HG03469 (cell line): Measurements from ENCODE around the gene OR51B2.
"Not testable (repeated sequence)": the region's sequence is repeated elsewhere in the genome, so short reads cannot be mapped to it uniquely, and the experiment has no call there.

Experiments
- ATAC-seq: cut with Tn5 transposase; IDR thresholded peaks from one replicate; pipeline ENCODE4 v1.9.1; 2021; ENCODE audit warnings: mild to moderate bottlenecking, moderate library complexity, moderate number of reproducible peaks; ENCODE audit not compliant: unreplicated experiment

OR51B2 gene

GRCh38 chr11:5313326-5314023, 10.6 kb downstream of the OR51B2 start:
- ATAC-seq, result not testable (repeated sequence)

GRCh38 chr11:5310423-5310822, 13.7 kb downstream of the OR51B2 start:
- no peak for ATAC-seq

DNA sequence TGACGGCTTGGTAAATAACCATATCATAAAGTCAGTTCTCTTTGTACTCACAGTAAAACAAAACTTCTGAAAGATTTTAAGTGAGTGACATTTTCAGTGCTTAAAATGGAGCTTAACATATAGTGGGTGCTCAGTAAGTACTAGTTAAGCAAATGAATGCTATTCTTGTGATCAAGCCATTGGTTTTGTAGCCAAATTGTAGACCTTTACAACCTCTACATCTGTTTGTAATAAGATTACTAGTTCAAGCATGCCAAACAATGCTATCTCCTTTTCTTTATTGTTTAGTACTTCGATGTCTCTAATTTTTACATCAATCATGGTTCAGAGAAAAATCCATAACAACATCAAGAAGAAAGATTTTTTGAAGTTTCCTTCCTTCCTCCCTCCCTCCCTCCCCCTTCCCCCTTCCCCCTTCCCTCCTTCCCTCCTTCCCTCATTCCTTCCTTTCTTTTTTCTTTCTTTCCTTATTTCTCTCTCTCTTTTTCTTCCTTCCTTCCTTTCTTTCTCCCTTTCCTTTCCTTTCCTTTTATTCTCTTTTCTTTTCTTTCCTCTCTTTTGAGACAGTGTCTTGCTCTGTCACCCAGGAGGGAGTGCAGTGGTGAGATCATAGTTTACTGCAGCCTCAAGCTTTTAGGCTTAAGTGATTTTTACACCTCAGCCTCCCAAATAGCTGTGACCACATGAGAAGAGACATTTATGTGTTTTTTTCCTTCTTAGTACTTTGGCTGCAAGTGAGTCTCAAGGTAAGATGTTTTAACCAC, 16.7 kb downstream of the OR51B2 start:
- no peak for ATAC-seq

DNA sequence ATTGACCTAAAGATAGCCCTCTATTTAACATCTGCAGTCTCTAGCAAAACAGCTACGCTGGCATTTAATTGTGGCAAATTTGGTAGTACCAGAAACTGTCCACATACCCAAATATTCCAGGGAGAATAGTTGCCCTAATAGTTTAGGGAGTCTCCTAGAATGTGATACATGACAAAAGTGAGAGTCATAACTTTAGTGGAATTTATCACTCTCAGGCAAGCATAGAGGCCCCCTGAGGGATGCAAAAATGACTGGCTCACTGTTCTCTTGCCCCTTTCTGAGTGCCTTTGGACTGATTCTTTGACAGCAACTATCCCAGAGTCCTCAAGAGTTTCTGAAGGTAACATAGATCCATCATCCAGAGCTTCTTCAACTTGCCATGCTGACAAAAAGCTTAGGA, 20.1 kb downstream of the OR51B2 start:
- ATAC-seq, result no peak

DNA sequence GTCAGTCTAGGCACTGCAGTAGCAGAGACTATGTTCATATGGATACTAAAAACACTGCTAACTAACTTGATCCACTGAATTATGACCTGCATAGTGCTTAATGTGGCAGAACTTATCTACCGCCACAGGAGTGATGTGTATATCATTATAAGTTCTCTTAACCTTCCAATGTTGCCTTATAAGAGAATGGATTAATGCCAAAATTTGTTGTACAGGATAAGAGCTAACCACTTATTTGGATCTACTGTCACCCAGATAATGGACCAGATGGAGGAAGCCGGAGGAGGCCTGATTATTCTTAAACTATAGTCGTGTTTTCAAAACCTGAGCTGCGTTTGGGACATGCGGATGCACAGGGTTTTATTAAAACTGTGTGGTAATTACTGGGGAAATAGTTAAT, 20.5 kb downstream of the OR51B2 start:
- ATAC-seq, result no peak

DNA sequence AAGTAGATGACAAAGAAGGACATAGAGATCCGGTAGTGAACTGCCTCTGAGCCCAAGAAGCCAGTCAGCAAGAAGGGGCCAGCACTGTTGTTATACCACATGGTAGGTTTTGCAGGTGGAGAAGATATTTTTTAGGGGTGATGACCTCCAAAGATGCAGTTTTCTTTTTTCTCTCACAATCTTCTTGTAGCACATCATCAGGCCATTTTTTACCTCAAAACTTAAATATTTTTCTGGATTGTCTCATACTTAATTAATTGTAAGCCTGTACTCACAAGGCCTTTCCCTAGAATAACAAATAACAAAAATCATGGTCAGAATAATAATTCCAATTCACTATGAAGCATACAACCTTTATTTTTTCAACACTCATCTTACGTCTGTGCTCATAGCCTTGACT, 22.3 kb downstream of the OR51B2 start, which contains the start of gene OR51B4:
Gene OR51B4, minus strand, starts transcription at position 101 of the 400 bp plus-strand sequence. Its CDS starts 0 bp downstream, at position 101.
- ATAC-seq, result no peak

GRCh38 chr11:5300251-5300650, 23.8 kb downstream of the OR51B2 start:
- ATAC-seq, result no peak

- ATAC-seq, result no peak
These were observed 25.6 kb downstream of the OR51B2 start for GRCh38 chr11:5298451-5298850.

DNA sequence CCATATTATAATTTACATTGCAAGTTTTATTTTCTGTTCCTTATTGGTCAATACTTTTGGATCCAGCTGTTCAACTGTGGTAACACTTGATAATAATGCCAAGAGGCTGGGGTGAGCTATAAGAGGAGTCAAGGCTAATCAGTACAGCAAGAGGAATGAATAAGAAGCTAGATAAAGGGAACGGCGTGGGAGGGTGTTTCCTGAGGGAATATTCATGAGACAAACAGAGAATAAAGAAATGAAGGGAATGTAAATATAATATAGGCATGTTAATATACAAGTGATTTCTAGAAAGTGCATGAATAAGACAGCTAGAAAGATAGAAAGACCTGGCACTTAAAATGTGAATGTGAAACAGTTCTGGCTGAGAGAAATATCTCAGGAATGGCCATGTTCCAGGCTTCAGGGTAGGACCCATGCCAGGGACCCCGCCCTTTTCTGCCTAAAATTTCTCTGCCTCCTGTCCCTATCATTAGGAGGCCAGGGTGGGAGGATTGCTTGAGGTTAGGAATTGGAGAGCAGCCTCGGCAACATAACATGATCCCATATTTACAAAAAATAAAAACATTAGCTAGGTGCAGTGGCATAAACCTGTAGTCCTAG, 26.3 kb downstream of the OR51B2 start:
- ATAC-seq, result no peak

DNA sequence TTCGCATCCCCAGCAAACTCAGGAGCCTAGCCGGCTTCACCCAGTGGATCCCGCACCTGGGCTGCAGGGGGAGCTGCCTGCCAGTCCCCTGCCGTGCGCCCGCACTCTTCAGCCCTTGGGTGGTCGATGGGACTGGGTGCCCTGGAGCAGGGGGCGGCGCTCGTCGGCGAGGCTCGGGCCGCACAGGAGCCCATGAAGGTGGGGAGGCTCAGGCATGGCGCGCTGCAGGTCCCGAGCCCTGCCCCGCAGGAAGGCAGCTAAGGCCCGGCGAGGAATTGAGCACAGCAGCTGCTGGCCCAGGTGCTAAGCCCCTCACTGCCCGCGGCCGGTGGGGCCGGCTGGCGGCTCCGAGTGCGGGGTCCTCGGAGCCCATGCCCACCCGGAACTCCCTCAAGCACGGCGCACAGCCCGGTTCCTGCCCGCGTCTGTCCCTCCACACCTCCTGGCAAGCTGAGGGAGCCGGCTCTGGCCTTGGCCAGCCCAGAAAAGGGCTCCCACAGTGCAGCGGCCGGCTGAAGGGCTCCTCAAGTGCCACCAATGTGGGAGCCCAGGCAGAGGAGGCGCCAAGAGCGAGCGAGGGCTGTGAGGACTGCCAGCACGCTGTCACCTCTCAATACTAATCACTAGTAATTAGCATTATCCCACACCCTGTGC, 29.6 kb downstream of the OR51B2 start:
- ATAC-seq, result not testable (repeated sequence)

DNA sequence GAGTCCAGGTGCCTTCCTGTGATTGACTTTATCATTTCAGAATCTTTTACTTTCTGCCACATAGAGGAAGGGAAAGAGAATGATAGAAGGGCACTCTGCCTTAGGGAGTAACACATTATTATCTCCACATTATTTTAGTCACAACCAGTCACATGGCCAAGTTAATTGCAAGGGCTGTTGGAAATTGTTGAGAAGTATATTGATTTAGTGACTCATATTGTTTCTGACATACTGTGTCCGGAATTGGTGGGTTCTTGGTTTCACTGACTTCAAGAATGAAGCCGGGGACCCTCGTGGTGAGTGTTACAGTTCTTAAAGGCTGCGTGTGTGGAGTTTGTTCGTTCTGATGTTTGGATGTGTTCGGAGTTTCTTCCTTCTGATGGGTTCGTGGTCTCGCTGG, 31.1 kb downstream of the OR51B2 start:
- no peak for ATAC-seq

- peak; percentile 91 for ATAC-seq
These were observed 32.8 kb downstream of the OR51B2 start for GRCh38 chr11:5291207-5291838.

DNA sequence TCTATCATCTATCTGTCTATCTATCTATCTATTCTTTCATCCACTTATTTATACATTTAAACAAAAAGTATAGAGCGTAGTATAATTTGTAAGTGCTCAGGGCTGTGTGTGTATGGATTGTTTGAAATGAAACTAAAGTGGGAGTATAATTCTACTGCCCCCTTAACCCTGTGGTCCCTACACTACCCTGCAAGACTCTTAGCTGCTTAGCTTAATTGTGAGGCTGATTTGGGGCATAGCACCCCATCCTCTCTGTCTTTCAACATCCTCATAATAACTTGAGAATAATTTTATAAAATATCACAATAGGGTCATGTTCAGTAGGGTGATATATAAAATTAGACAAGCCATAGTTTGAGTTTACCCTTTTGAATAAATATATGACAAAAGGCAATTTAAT, 34.0 kb downstream of the OR51B2 start:
- no peak for ATAC-seq

DNA sequence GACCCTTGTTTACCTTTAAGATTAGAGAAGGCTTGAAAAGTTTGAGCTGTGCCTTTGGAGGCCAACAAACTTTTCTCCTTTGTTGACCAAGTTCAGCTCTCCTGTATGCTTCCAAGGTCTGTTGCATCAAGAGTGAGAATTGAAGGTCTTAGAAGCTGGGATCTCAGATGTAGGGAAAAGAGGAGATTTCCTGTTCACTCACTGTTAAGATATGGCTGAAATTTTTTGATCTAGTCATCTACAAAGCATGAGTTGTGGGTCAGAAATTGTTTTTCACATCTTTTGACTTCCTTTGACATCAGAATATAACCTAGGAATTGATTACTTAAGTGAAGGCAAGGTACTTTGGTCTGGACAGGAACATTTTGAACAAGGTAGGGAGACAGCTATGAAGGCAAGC, 34.4 kb downstream of the OR51B2 start:
- no peak for ATAC-seq

DNA sequence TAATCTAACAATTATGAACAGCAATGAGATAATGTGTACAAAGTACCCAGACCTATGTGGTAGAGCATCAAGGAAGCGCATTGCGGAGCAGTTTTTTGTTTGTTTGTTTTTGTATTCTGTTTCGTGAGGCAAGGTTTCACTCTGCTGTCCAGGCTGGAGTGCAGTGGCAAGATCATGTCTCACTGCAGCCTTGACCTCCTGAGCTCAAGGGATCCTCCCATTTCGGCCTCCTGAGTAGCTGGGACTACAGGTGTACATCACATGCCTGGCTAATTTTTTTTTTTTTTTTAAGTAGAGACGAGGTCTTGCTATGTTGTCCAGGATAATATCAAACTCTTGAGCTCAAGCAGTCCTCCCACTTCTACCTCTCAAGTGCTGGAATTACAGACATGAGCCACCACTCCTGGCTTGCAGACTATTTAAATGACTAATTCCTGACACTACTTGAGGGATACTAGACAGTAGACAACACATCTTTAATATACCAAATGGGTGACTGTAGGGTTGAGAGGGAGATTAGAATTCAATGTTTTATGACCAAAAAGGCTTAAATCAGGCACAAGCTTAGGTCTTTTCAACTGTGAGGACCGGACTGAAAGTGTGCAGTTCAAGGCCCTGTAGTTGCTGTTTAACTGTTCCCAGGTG, 35.1 kb downstream of the OR51B2 start:
- no peak for ATAC-seq

DNA sequence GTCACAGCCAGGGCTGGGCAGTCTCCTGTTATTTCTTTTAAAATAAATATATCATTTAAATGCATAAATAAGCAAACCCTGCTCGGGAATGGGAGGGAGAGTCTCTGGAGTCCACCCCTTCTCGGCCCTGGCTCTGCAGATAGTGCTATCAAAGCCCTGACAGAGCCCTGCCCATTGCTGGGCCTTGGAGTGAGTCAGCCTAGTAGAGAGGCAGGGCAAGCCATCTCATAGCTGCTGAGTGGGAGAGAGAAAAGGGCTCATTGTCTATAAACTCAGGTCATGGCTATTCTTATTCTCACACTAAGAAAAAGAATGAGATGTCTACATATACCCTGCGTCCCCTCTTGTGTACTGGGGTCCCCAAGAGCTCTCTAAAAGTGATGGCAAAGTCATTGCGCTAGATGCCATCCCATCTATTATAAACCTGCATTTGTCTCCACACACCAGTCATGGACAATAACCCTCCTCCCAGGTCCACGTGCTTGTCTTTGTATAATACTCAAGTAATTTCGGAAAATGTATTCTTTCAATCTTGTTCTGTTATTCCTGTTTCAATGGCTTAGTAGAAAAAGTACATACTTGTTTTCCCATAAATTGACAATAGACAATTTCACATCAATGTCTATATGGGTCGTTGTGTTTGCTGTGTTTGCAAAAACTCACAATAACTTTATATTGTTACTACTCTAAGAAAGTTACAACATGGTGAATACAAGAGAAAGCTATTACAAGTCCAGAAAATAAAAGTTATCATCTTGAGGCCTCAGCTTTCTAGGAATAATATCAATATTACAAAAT, 35.8 kb downstream of the OR51B2 start:
- ATAC-seq, result no peak

DNA sequence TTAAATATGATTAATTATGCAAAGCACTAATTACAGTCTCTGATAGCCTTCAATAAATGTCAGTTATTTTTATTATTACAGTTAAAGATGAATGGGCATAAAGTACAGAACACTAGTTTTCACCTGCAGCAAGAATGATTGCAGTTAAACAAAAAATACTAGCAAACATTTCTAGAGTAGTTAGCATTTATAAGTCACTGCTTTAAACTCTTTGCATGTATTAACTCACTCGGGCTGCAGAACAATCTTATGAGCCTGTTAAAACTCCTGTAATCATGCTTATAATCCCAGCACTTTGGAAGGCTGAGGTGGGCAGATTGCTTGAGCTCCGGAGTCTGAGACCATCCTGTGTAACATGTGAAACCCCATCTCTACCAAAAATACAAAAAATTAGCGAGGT, 37.2 kb downstream of the OR51B2 start:
- ATAC-seq, result no peak

DNA sequence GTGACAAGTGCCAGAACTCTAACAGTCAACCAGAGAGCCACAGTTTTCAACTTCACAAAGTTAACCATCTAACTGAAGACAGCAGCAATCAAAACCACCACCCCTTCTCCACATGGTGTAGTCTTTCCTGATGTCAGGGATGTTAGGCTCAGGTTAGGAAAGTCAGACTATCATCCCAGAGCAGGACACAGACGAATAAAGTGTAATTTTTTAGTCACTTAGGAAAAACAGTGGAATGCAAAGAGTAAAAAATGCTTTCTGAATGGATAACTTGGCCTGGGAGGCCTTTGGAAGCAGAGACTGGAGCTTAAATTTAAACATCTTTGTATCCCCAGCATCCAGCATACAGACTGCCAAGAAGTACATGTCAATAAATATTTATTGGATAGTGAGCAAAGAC, 37.7 kb downstream of the OR51B2 start:
- ATAC-seq, result no peak

DNA sequence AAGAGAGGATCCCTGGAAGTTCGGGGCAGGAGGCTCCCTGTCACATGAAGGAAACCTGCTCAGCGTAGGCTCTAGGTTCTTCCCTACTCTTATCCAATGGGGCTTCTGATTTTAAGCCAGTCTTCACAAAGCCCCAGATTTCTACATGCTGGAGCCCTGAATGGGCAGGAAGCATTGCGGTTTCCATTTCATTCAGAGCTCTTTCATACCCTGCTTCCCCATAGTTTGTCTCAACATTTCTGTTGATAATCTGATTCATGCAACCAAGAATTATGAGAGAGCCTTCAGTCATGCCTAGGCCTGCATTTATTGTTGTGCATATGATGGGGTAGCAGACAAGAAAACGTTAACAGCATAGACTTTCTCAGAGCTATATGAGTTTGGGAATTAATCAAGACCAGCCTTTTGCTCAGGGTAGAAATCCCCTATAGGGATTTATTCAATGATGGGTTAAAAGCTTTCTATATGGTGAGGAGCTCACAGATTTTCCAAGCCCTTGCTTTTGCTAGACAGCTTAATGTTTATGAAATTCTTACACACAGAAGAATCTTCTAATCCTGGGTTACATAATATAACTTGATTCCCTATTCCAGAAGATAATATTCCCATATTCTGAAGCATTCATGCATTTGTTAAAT, 38.3 kb downstream of the OR51B2 start:
- no peak for ATAC-seq
